HG03342 (cell line): ENCODE results near the gene ZNF565.
"Not testable (repeated sequence)": the region's sequence is repeated elsewhere in the genome, so short reads cannot be mapped to it uniquely, and the experiment has no call there.

Experiments used
- ATAC-seq: cut with Tn5 transposase; IDR thresholded peaks from one replicate; pipeline ENCODE4 v1.9.1; 2021; ENCODE audit warnings: mild to moderate bottlenecking, moderate library complexity; ENCODE audit not compliant: unreplicated experiment

The ZNF565 gene

DNA sequence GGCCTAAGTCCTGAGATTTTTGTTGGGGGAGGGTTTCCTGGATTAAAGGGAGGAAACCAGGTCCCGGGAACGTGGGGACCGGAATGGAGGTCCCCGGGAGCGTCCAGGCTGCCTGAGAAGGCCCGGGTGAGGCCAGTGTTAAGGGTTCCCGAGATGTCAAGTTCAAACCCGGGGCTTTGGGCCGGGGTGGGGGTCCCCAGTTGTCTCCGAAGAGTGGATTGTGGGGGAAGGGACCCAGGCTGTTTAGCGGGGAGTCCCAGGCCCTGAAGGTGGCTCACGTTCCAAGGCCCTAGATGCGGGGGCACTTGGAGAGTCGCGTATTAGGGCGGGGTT lies 62.5 kb downstream of the ZNF565 start:
- ATAC-seq = no peak

GRCh38 chr19:36151144-36152018 lies 63.1 kb downstream of the ZNF565 start:
- no peak for ATAC-seq

- ATAC-seq = no peak
Measured at GRCh38 chr19:36150586-36150985, 63.9 kb downstream of the ZNF565 start.

DNA sequence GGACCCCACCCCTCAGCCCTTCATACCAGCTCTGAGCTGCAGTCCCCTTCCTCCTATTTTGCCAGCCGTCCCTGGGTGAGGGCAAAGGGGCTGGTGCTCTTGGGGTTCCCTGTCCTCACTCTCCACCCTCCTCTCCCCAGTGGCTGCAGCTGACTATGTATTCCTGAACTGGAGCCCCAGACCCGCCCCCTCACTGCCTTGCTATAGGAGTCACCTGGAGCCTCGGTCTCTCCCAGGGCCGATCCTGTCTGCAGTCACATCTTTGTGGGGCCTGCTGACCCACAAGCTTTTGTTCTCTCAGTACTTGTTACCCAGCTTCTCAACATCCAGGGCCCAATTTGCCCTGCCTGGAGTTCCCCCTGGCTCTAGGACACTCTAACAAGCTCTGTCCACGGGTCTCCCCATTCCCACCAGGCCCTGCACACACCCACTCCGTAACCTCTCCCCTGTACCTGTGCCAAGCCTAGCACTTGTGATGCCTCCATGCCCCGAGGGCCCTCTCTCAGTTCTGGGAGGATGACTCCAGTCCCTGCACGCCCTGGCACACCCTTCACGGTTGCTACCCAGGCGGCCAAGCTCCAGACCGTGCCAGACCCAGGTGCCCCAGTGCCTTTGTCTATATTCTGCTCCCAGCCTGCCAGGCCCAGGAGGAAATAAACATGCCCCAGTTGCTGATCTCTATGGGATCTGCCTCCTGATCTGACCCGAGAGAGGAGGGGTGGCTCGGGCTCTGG lies 64.6 kb downstream of the ZNF565 start:
- no peak for ATAC-seq

GRCh38 chr19:36144624-36145023 lies 69.8 kb downstream of the ZNF565 start:
- no peak for ATAC-seq

- ATAC-seq = no peak
Measured at GRCh38 chr19:36142496-36142895, 72.0 kb downstream of the ZNF565 start.

GRCh38 chr19:36142046-36142445 lies 72.4 kb downstream of the ZNF565 start:
- no peak for ATAC-seq

- no peak for ATAC-seq
Measured at GRCh38 chr19:36141039-36141927, 73.2 kb downstream of the ZNF565 start.

DNA sequence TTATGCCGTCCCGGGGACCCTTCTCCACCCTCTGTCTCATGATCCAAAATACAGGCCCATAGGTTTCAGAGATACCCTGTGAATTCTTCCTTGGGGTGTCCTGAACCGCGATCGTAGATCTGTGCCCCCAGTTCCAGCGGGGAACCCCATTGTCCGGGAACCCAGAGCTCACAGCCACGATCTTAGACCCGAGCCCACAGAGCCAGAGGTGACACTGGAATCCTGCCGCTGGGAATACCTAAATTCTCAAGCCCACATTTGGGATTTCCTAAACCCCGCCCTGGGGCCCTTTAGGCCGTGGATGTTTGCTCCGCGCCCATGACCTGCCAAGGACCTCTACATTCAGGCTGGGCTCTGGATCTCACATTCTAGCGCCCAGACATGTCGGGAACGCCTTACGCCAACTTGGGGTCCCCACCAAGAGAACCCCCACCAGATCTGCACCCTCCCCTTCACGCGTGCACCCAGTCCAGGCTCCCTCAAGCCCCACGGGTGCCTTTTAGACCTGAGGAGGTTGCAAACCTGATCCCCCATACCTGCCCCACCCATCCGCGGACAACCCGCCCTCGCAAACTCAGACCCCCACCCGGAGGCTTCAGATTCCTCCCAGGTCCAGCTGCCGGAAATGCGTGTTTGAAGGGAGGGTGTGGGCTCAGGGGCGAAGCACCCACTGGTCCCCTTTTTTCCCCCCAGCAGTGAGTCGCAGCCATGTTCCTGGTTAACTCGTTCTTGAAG lies 74.0 kb downstream of the ZNF565 start:
- peak; percentile 14 for ATAC-seq

DNA sequence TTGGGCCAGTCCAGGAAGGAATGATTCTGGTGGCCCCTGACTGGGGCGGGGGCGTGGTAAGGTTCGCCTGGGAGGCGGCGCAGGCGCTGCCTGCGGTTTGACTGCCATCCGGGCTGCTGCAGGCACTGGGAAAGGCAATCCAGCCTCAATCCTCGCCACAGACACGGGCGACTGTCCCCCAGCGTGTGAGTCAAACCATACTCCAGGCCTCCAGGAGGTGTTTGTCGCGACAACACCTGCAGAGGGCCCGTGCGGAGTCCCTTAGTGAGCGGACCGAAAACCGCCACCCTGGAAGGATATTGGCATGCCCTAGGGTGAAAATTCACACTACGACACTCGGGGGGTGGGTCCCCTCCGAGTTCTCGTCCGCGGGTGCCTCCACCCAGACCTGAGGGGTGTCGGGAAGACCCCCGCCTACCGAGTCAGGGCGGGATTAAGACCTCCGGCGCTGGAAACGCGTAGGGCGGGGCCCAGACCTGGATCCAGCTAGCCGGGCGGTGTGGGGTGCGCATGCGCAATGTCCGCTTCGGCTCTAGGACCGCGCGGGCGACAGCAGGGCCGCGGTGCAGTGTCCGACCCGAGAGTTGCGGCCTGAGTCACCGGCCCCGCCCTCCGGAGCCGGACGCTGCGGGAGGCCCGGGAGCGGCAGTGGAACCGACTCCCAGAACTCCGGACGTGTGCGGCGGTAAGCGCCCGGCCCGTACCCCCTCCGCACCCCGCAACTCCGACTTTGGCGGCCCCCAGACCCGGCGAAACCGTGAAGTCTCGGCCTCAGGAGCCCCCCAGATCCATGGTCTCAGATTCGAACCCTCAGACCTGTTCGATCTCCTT lies 74.8 kb downstream of the ZNF565 start, which contains the start of gene CAPNS1:
CAPNS1 (plus strand) TSS at position 594 of the 831 bp plus-strand sequence. CDS start 946 bp downstream, outside the sequence.
- ATAC-seq = peak; percentile 78

DNA sequence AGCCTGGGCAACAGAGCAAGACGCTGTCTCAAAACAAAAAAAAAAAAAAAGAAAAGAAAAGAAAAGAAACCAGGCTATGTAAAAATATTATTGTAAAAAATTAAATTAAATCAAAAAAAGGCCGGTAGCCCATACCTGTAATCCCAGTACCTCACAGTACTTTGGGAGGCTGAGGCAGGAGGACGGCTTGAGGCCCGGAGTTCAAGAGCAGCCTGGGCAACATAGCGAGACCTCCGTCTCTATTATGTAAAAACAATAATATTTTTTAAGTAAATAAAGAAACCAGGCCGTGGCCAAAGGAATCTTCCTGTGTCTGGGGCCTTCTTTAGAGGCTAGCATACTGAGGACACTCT lies 75.4 kb downstream of the ZNF565 start:
- no peak for ATAC-seq

DNA sequence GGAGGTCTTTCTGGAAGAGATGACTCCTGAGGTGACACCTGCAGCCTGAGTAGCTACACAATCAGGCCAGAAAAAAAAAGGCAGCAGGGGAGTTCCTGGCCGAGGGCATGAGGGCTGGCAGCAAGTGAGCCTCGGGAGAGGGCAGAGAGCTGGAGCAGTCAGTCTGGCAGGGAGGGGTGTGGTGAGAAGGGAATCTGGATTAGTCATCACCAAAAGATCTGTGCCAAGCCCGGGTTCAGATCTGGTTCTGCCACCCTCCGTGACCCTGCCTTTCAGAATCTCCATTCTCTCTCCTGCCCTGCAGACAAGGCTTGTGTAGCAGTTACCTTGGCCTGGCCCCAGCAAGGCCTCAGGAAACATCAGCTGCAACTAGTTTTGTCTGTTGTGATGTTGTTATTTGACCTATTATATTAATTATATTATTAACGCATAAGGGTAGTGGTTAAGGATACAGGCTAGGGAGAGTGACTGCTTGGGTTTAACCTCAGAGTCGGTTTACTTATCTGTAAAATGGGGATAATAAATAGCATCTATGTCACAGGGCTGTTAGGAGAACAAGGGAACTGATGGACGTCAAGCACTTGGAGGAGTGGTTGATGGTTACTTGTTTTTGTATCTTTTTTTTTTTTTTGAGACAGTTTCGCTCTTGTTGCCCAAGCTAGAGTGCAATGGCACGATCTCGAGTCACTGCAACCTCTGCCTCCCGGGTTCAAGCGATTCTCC lies 77.3 kb downstream of the ZNF565 start:
- ATAC-seq = no peak

DNA sequence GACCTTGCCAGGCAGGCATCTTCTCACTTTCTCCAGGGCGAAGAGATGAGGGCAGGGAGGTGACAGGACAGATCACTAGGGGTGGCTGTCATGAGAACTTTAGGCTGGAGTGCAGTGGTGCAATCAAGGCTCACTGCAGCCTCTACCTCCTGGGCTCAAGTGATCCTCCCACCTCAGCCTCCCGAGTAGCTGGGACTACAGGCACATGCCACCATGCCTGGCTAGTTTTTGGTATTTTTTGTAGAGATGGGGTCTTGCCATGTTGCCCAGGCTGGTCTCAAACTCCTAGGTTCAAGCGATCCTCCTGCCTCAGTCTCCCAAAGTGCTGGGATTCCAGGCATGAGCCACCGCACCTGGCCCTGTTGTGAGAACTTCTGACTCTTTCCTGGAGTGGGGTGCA lies 79.6 kb downstream of the ZNF565 start:
- ATAC-seq = not testable (repeated sequence)
